HG03558 (cell line): ENCODE data around the gene PIEZO2.
"Not testable (repeated sequence)": the region's sequence is repeated elsewhere in the genome, so short reads cannot be mapped to it uniquely, and the experiment has no call there.

Experiments used
- ATAC-seq: cut with Tn5 transposase; IDR thresholded peaks from one replicate; pipeline ENCODE4 v1.9.1; 2021; ENCODE audit warnings: moderate number of reproducible peaks; ENCODE audit not compliant: unreplicated experiment; ENCODE audit errors: extremely low read depth

The PIEZO2 gene

GRCh38 chr18:10669441-10670100 is 479.8 kb downstream of the PIEZO2 start:
- ATAC-seq, result no peak

DNA sequence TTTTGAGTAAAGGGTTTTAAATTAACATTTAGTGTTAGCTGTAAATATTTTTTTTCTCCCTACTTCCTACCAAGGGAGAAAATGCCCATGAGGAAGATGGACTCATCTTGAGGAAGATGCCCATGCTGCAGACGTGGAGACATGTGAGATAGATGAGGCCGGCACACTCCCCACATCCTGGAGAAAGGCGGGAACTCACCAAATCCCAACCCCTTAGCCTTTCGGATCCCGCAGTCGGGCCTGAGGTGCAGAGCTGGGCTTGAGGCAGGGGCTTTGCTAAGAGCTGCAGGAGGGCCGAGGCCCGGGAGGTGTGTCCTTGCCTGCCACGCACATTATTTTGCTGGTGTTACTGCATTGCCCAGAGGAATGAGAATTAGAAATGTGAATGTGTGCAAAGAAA is 485.6 kb downstream of the PIEZO2 start:
- no peak for ATAC-seq

DNA sequence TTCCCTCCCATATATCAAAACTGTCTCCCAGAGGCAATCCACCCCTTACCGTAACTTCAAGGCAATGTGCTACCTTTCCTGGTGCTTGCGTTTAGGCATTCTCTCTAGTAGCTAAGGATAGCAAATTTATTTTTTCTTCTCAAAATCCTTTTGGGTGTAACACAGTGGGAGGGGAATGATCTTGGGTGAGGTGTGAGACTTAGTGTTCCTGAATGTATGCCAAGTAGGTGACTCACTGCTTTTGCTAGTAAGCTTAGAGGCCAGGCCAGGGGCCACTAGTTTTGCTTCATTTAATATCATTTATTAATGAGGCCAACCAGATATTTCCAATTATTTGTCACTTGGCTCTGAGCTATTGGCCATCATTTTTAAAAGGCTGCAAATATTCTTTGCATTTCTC is 488.1 kb downstream of the PIEZO2 start:
- no peak for ATAC-seq

- no peak for ATAC-seq
Measured at GRCh38 chr18:10660179-10660884, 489.0 kb downstream of the PIEZO2 start.

DNA sequence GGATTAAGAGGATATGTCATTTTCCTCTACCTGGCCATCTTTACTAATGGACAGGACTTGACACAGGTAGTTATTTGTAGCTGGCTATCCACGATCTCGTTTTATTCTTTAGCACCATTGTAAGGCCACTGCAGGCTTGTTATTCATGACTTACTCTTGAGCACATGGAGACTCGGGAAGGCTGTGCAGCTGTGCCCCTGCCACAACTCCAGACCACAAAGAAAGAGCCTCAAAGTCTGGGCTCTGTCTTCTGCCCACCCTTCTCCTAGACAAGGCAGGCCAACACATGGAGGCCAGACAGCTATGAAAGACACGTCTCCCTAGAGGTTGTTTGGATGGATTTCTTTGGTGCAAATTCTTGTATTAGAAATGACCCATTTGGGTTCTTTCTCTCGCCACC is 489.8 kb downstream of the PIEZO2 start:
- ATAC-seq, result no peak

DNA sequence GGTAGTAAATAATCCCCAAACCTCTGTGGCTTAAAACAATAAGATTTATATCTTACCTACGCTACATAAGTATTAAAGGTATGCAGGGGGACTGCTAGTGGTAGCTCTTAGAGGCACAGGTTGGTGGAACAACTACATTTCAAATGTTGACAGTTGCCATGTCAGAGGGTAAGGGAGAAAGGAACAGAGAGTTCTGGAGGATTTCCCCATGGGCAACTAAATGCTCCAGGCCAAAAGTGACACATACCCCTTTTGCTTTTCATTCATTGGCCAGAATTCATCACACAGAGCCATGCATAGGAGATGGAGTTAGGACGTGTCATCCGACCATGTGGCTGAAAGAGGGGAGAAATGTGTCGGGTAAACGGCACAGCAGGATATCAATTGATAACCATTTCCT is 490.4 kb downstream of the PIEZO2 start:
- no peak for ATAC-seq

GRCh38 chr18:10644003-10644402 is 505.4 kb downstream of the PIEZO2 start:
- not testable (repeated sequence) for ATAC-seq

DNA sequence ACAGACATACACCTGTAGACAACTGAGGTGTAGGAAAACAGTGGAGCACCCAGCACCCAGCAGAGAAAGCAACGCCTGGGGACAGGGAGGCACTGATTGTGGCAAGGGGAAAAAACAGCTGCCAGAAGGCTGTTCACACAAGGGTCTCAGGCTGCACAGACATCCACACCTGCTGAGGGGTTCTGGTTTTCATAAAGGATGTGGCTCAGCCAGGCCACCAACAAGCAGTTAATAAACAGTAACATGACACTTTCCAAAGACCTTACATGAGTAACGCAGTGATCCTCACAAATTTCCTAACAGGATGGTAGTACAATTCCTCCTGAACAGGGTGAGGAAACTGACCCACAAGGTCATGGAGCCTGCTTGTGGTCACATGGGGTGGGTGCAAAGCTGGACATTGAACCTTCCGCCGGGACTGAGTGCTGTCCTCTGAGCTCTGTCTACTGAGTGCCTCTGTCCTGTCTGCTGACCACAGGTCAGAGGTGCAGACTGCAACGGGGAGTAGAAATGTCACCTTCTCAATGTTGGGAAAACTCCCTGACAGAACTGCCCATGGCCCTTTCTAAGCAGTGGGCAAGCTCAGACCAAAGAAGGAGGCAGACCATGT is 506.3 kb downstream of the PIEZO2 start:
- not testable (repeated sequence) for ATAC-seq

GRCh38 chr18:10638539-10638885 is 510.9 kb downstream of the PIEZO2 start:
- not testable (repeated sequence) for ATAC-seq

DNA sequence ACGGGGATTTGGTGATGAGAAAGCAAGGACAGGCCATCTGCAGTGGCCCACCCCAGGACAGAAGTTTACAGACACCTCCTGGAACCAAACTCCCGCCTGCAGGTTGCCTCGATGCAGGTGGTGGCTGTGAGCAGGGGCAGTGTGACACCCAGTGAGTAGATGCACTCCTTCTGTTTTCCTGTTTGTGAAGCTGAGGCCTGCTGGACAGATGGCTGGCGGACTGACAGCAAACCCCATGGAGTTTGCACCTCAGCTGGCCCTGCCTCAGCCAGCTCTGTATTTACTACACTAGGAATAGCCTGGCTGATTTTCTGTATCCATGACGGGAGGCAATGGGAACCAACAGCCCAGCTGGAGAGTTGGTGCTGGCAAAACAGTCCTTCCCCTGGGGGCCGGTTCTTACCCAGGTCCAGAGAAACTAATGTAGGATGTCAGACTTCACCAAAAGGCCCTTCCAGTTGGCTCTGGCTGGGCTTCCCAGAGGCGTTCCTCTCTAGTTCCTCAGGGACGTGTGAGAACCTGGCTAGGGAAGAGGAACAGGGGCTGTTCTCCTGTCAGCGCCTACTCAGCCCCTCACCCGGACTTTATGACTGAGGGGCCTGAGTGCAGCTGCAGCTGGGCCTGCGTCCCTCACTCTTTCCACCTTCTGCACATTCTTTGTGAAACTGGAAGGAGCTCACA is 511.4 kb downstream of the PIEZO2 start:
- ATAC-seq, result not testable (repeated sequence)

DNA sequence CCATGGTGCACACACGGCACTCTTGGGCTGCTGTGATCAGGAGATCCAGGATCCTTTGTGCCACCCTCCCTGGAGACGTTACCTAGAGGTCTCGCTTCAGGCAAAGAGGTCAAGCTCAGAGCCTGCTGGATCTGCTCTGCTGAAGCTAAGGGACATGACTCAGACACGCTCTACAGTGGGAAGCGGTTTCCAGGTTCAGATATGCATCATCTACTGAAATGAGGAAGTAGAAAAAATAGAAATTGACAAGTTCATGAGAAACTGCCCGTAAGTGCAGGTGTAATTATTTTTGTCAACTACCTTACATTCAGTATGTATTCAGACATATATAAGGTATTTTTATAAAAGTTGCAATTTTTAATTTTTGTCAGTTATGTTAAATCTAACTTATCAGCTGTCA is 520.3 kb downstream of the PIEZO2 start:
- ATAC-seq, result peak; percentile 97

GRCh38 chr18:10626606-10627213 is 522.7 kb downstream of the PIEZO2 start:
- not testable (repeated sequence) for ATAC-seq

- not testable (repeated sequence) for ATAC-seq
Measured at GRCh38 chr18:10623606-10624005, 525.8 kb downstream of the PIEZO2 start.

GRCh38 chr18:10622982-10623381 is 526.4 kb downstream of the PIEZO2 start:
- not testable (repeated sequence) for ATAC-seq

GRCh38 chr18:10620670-10621329 is 528.6 kb downstream of the PIEZO2 start:
- ATAC-seq, result not testable (repeated sequence)
